Measurements from ENCODE around the gene WDR45B. TPM values are rescaled to one million over a fixed set of nuclear protein-coding genes. Genes with fewer than 3 reads are reported as not detected.

WDR45B gene
- total RNA-seq, 4 donors from 2014 or later, result 68.8 to 90.0 (median 77.2) TPM

- DNase-seq, result no peak
- H3K4me3 ChIP-seq, result no peak overlapping the region
- no peaks in the 10 kb centered on the region for H3K36me3 ChIP-seq
- TF ChIP-seq CTCF (IDR thresholded peaks at IDR 0.05) (no peak), POLR2A (IDR thresholded peaks at IDR 0.05) (no peak)
- H3K27me3 ChIP-seq, result no peaks in the 10 kb centered on the region
- no peak overlapping the region for H3K27ac ChIP-seq
- peaks cover 0 to 9% (median 2%) of the 10 kb centered on the region in 4 donors for H3K9me3 ChIP-seq
- peaks cover 0 to 12% (median 6%) of the 10 kb centered on the region in 4 donors for H3K4me1 ChIP-seq
These were observed 45.1 kb upstream of the WDR45B start for GRCh38 chr17:82693168-82693867.

DNA sequence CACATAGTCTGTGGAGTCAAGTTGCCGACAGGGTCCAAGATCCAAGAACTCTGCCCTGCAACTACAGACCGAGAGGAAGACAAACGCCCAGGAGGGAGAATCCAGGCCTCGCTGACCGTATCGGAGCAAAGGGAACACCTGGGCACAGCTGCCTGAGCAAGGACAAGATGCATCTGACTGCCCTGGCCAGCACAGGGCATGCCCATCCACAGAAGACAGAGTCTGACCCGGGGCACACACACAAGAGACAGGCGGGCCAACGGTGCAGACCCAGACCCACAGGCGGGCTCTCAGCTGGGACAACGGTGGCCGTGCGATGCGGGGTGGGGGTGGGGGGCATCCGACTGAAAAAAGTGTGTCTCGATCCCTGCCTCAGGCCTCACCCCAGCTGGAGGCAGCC lies 44.0 kb upstream of the WDR45B start:
- Histone ChIP-seq H3K4me1 (peaks cover 0 to 5% (median 2%) of the 10 kb centered on the region in 4 donors), H3K9me3 (peaks cover 0 to 9% (median 2%) of the 10 kb centered on the region in 4 donors), H3K4me3 (no peak overlapping the region), H3K27me3 (no peaks in the 10 kb centered on the region), H3K27ac (no peak overlapping the region), H3K36me3 (no peaks in the 10 kb centered on the region)
- DNase-seq, result no peak
- TF ChIP-seq CTCF (IDR thresholded peaks at IDR 0.05) (no peak), POLR2A (IDR thresholded peaks at IDR 0.05) (no peak)

DNA sequence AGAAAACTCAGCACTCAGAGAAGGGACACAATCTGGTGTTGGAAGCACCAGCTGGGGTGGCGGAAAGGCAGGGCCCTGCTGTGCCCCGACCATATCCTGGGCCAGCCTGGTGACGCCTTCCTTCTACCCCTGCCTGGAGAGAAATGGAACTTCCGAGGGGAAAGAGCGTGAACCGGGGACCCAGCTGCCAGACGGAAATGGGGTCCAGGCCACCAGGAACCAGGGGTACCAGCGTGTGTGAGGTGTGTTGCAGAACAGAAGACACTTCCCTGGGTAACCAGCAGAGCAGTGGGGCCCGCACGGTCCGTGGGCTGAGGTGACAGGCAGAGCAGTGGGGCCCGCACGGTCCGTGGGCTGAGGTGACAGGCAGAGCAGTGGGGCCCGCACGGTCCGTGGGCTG lies 43.5 kb upstream of the WDR45B start:
- no peaks in the 10 kb centered on the region for H3K27me3 ChIP-seq
- H3K36me3 ChIP-seq, result no peaks in the 10 kb centered on the region
- no peaks in the 10 kb centered on the region for H3K4me1 ChIP-seq
- no peak overlapping the region for H3K27ac ChIP-seq
- peaks cover 0 to 9% (median 2%) of the 10 kb centered on the region in 4 donors for H3K9me3 ChIP-seq
- no peak for TF ChIP-seq CTCF (IDR thresholded peaks at IDR 0.05)
- no peak for TF ChIP-seq POLR2A (IDR thresholded peaks at IDR 0.05)
- H3K4me3 ChIP-seq, result no peak overlapping the region
- no peak for DNase-seq

- no peaks in the 10 kb centered on the region for H3K4me1 ChIP-seq
- no peak overlapping the region for H3K27ac ChIP-seq
- H3K4me3 ChIP-seq, result no peak overlapping the region
- DNase-seq, result no peak
- no peaks in the 10 kb centered on the region for H3K36me3 ChIP-seq
- TF ChIP-seq CTCF (IDR thresholded peaks at IDR 0.05) (no peak), POLR2A (IDR thresholded peaks at IDR 0.05) (no peak)
- H3K27me3 ChIP-seq, result no peaks in the 10 kb centered on the region
- H3K9me3 ChIP-seq, result peaks cover 0 to 9% (median 2%) of the 10 kb centered on the region in 4 donors
These were observed 42.7 kb upstream of the WDR45B start for GRCh38 chr17:82690786-82691489.

GRCh38 chr17:82689077-82689476 lies 40.8 kb upstream of the WDR45B start:
- no peak for DNase-seq
- H3K4me1 ChIP-seq, result no peaks in the 10 kb centered on the region
- no peaks in the 10 kb centered on the region for H3K9me3 ChIP-seq
- no peaks in the 10 kb centered on the region for H3K36me3 ChIP-seq
- no peak overlapping the region for H3K27ac ChIP-seq
- no peaks in the 10 kb centered on the region for H3K27me3 ChIP-seq
- TF ChIP-seq POLR2A (IDR thresholded peaks at IDR 0.05), result no peak
- no peak overlapping the region for H3K4me3 ChIP-seq

DNA sequence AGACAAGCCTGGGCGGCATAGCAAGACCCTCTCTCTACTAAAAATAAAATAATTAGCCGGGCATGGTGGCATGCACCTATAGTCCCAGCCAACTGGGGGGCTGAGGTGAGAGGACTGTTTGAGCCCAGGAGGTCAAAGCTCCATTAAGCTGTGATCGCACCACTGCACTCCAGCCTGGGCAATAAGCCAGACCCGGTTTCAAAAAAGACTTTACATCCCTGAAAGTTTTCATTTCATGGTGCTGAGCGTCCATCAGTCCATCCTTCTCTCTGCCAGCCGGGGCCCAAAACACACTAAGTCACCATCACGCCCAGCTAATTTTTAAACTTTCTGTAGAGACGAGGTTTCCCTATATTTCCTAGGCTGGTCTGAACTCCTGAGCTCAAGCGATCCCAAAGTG lies 39.6 kb upstream of the WDR45B start:
- TF ChIP-seq POLR2A (IDR thresholded peaks at IDR 0.05) (no peak), CTCF (IDR thresholded peaks at IDR 0.05) (no peak)
- H3K36me3 ChIP-seq, result no peaks in the 10 kb centered on the region
- no peaks in the 10 kb centered on the region for H3K27me3 ChIP-seq
- H3K4me1 ChIP-seq, result no peaks in the 10 kb centered on the region
- no peak for DNase-seq
- H3K4me3 ChIP-seq, result no peak overlapping the region
- H3K27ac ChIP-seq, result no peak overlapping the region
- H3K9me3 ChIP-seq, result no peaks in the 10 kb centered on the region

Measured in Peyer's patch (tissue), 4 donors.